ENCODE measurements around the gene SLC25A21.

DNA sequence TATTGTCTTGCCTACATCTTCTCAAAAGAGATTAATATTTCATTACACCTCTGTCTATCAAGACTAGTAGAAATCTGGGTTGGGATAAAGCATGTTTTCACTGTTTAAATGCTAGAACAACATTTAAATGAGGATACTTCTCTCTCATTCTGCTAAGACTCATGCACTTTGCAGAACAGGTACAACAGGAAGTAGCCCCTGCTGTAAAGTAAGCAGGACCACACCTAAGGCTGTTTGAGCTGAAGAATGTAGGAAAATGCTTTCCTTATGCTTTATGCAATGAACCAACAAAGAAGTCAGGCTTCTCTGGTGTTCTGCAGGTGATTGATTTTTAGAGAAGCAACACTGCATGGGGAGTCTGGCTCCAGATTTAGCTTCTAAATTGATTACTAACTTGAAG lies 421.3 kb downstream of the SLC25A21 start:
- TF ChIP-seq, protein P1, sequence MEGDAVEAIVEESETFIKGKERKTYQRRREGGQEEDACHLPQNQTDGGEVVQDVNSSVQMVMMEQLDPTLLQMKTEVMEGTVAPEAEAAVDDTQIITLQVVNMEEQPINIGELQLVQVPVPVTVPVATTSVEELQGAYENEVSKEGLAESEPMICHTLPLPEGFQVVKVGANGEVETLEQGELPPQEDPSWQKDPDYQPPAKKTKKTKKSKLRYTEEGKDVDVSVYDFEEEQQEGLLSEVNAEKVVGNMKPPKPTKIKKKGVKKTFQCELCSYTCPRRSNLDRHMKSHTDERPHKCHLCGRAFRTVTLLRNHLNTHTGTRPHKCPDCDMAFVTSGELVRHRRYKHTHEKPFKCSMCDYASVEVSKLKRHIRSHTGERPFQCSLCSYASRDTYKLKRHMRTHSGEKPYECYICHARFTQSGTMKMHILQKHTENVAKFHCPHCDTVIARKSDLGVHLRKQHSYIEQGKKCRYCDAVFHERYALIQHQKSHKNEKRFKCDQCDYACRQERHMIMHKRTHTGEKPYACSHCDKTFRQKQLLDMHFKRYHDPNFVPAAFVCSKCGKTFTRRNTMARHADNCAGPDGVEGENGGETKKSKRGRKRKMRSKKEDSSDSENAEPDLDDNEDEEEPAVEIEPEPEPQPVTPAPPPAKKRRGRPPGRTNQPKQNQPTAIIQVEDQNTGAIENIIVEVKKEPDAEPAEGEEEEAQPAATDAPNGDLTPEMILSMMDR (IDR thresholded peaks at IDR 0.05), result no peak
- no peak for TF ChIP-seq EZH2 (IDR thresholded peaks at IDR 0.05)
- no peak for TF ChIP-seq EZH2phosphoT487 (IDR thresholded peaks at IDR 0.05)
